ENCODE measurements around the gene HELQ. TPM values are rescaled to one million over a fixed set of nuclear protein-coding genes. Genes with fewer than 3 reads are reported as not detected.

Gene HELQ
- total RNA-seq, 2 experiments from 2014 or later: 7.9 to 10.9 TPM

DNA sequence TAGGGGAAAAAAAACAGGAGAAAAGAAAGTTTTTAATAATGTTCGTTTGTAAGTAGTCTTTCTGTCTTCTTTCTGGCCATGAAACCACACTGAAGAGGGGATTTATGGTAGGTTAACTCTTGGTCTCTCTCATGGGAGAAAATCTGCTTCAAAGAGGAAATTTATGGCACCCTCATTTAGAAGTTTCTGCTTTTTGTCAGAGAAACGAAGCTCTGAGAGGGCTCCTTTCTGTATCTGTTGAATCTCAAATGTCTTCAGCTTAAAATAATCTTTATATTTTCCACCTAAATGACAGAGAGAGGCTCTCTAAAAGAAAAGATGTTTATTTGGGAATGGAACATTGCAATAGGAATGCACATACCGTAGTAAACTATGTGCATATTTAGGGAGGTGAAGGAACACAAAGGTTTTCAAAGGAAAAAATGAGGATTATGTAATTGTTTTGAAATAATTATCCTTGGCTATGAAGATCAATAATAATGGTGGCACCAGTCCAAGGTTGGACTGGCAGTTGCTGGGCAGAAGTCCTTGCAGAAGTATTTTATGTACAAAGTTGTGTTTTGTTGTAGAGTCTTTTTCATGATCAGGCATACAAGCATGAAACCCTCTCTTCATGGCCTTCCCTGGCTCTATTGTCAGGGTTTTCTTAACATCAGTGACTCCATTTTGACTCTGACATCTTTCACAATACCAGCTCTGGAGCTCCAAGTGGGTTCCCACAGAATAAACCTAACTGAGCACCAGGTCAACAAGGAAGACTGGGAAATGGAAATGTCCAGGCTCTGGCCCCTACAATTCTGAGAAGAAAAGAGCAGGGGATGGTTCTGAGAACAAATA is 67.9 kb downstream of the HELQ start:
- peaks cover 8% of the 10 kb centered on the region for H3K4me1 Mint-ChIP-seq (ENCODE audit: low read depth)
- CTCF ChIA-PET: interaction anchor here (0.5 to 1.9 kb wide), 5 partner anchors 32 to 416 kb away, joined by 3 to 8 read pairs (median 4); partner anchors contain the start of gene COQ2
- no peaks in the 10 kb centered on the region for H3K9me3 Mint-ChIP-seq
- no peaks in the 10 kb centered on the region for H3K36me3 Mint-ChIP-seq (ENCODE audit: low read depth)
- H3K27ac Mint-ChIP-seq: no peak overlapping the region
- DNase-seq: no peak
- intact Hi-C loops (cut with micrococcal nuclease): loop anchor here (1.0 to 2.0 kb wide), 2 partner anchors 53 to 103 kb away; partner anchors contain the start of genes COQ2 and HPSE
- H3K27me3 Mint-ChIP-seq (ENCODE audit: low read depth): no peaks in the 10 kb centered on the region
- H3K4me3 Mint-ChIP-seq: no peak overlapping the region

DNA sequence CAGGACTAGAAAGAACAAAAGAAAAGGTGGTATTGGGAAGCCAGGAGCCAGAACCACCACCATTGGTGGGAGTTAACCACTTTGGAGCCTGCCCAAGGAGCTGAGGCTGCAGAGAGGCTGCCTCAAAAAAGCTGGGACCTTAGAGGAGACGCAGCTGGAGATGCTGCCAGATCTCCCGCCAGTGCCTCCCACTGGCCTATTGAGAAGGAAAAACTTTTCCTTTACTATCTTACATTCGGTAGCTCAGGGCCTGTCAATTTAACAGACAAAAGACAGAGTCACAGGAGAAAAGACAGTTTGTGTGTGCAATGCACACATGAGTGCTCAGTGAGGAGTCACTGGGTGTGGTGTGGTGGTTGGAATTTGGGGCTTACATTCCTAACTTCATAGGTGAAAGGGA is 68.6 kb downstream of the HELQ start:
- Mint-ChIP-seq H3K9me3 (no peaks in the 10 kb centered on the region), H3K27me3 (ENCODE audit: low read depth) (no peaks in the 10 kb centered on the region), H3K27ac (no peak overlapping the region), H3K4me1 (ENCODE audit: low read depth) (peaks cover 8% of the 10 kb centered on the region), H3K4me3 (no peak overlapping the region), H3K36me3 (ENCODE audit: low read depth) (no peaks in the 10 kb centered on the region)
- CTCF ChIA-PET: interaction anchor here (0.6 to 1.9 kb wide), 2 partner anchors 106 to 127 kb away, joined by 3 to 8 read pairs; no protein-coding TSS in a partner anchor
- intact Hi-C loops (cut with micrococcal nuclease): no loop called here
- DNase-seq: no peak

DNA sequence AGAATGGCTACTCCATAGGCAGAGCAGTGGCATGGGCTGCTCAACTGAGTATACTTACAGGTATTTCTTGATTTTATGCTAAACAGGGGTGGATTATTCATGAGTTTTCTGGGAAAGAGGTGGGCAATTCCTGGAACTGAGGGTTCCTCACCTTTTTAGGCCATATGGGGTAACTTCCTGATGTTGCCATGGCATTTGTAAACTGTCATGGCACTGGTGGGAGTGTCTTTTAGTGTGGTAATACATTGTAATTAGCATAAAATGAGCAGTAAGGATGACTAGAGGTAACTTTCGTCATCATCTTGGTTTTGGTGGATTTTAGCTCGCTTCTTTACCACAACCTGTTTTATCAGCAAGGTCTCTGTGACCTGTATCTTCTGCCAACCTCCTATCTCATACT is 72.8 kb downstream of the HELQ start:
- H3K27ac Mint-ChIP-seq: no peak overlapping the region

GRCh38 chr4:83381173-83381572 is 74.5 kb downstream of the HELQ start:
- intact Hi-C loops (cut with micrococcal nuclease): no loop called here
- Mint-ChIP-seq H3K4me3 (no peak overlapping the region), H3K27me3 (ENCODE audit: low read depth) (no peaks in the 10 kb centered on the region), H3K36me3 (ENCODE audit: low read depth) (peaks cover 7% of the 10 kb centered on the region), H3K9me3 (peaks cover 24% of the 10 kb centered on the region), H3K4me1 (ENCODE audit: low read depth) (no peaks in the 10 kb centered on the region), H3K27ac (no peak overlapping the region)
- no peak for DNase-seq
- CTCF ChIA-PET: no interaction called here

More for the DNA sequence above, 72.8 kb downstream of the HELQ start:
- H3K4me1 Mint-ChIP-seq (ENCODE audit: low read depth): peaks cover 1% of the 10 kb centered on the region
- no peak for DNase-seq
- no peaks in the 10 kb centered on the region for H3K27me3 Mint-ChIP-seq (ENCODE audit: low read depth)
- H3K36me3 Mint-ChIP-seq (ENCODE audit: low read depth): peaks cover 5% of the 10 kb centered on the region
- H3K9me3 Mint-ChIP-seq: peaks cover 13% of the 10 kb centered on the region
- intact Hi-C loops (cut with micrococcal nuclease): no loop called here
- CTCF ChIA-PET: interaction anchor here (0.6 kb wide), 1 partner anchor 17 kb away, joined by 4 read pairs; no protein-coding TSS in a partner anchor
- no peak overlapping the region for H3K4me3 Mint-ChIP-seq

DNA sequence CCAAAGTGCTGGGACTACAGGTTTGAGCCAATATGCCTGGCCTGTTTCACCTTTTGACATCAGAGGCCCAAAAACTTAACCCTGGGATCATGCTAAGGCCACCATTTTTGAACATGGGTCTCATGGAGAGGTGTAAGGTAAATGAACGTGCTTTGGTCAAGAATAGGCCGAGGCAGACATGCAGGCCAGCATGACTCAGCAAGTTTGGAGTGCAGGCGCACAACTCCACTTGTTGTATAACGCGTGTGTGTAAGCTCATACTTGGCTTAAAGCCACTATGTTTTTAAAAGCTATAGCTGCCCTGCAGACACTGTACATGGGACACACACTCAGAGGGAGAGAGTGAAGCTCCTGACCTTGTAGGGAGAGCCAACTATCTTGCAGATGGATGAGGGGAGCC is 77.2 kb downstream of the HELQ start:
- H3K4me3 Mint-ChIP-seq: no peak overlapping the region
- peaks cover 2% of the 10 kb centered on the region for H3K27me3 Mint-ChIP-seq (ENCODE audit: low read depth)
- peaks cover 8% of the 10 kb centered on the region for H3K36me3 Mint-ChIP-seq (ENCODE audit: low read depth)
- no peaks in the 10 kb centered on the region for H3K4me1 Mint-ChIP-seq (ENCODE audit: low read depth)
- peak; percentile 23 for DNase-seq
- CTCF ChIA-PET: interaction anchor here (1.2 kb wide), 1 partner anchor 95 kb away, joined by 4 read pairs; no protein-coding TSS in a partner anchor
- intact Hi-C loops (cut with micrococcal nuclease): no loop called here
- H3K9me3 Mint-ChIP-seq: peaks cover 25% of the 10 kb centered on the region
- no peak overlapping the region for H3K27ac Mint-ChIP-seq

GRCh38 chr4:83372931-83373330 is 82.7 kb downstream of the HELQ start:
- peaks cover 12% of the 10 kb centered on the region for H3K9me3 Mint-ChIP-seq
- no peak for DNase-seq
- intact Hi-C loops (cut with micrococcal nuclease): no loop called here
- H3K4me3 Mint-ChIP-seq: no peak overlapping the region
- no peak overlapping the region for H3K27ac Mint-ChIP-seq
- H3K36me3 Mint-ChIP-seq (ENCODE audit: low read depth): peaks cover 3% of the 10 kb centered on the region
- no peaks in the 10 kb centered on the region for H3K4me1 Mint-ChIP-seq (ENCODE audit: low read depth)
- H3K27me3 Mint-ChIP-seq (ENCODE audit: low read depth): peaks cover 2% of the 10 kb centered on the region
- CTCF ChIA-PET: interaction anchor here (0.6 to 1.0 kb wide), 2 partner anchors 18 to 320 kb away, joined by 3 read pairs; no protein-coding TSS in a partner anchor

GRCh38 chr4:83371936-83372335 is 83.7 kb downstream of the HELQ start:
- DNase-seq: no peak

GRCh38 chr4:83371235-83371634 is 84.4 kb downstream of the HELQ start:
- peaks cover 2% of the 10 kb centered on the region for H3K9me3 Mint-ChIP-seq
- intact Hi-C loops (cut with micrococcal nuclease): no loop called here

More at GRCh38 chr4:83371936-83372335, 83.7 kb downstream of the HELQ start:
- Mint-ChIP-seq H3K27ac (no peak overlapping the region), H3K9me3 (peaks cover 4% of the 10 kb centered on the region), H3K4me3 (no peak overlapping the region), H3K36me3 (ENCODE audit: low read depth) (peaks cover 3% of the 10 kb centered on the region), H3K4me1 (ENCODE audit: low read depth) (no peaks in the 10 kb centered on the region), H3K27me3 (ENCODE audit: low read depth) (peaks cover 2% of the 10 kb centered on the region)
- intact Hi-C loops (cut with micrococcal nuclease): no loop called here
- CTCF ChIA-PET: interaction anchor here (0.6 kb wide), 1 partner anchor 90 kb away, joined by 3 read pairs; no protein-coding TSS in a partner anchor

GRCh38 chr4:83370640-83370906 is 85.0 kb downstream of the HELQ start:
- intact Hi-C loops (cut with micrococcal nuclease): no loop called here
- CTCF ChIA-PET: interaction anchor here (1.2 to 1.3 kb wide), 2 partner anchors 8 to 87 kb away, joined by 3 to 4 read pairs; no protein-coding TSS in a partner anchor
- DNase-seq: no peak
- Mint-ChIP-seq H3K9me3 (no peaks in the 10 kb centered on the region), H3K27me3 (ENCODE audit: low read depth) (no peaks in the 10 kb centered on the region), H3K4me1 (ENCODE audit: low read depth) (no peaks in the 10 kb centered on the region), H3K4me3 (no peak overlapping the region), H3K36me3 (ENCODE audit: low read depth) (no peaks in the 10 kb centered on the region), H3K27ac (no peak overlapping the region)

More at GRCh38 chr4:83371235-83371634, 84.4 kb downstream of the HELQ start:
- DNase-seq: no peak
- H3K4me1 Mint-ChIP-seq (ENCODE audit: low read depth): no peaks in the 10 kb centered on the region
- CTCF ChIA-PET: interaction anchor here (0.5 to 1.2 kb wide), 2 partner anchors 9 to 122 kb away, joined by 3 to 4 read pairs; no protein-coding TSS in a partner anchor
- H3K36me3 Mint-ChIP-seq (ENCODE audit: low read depth): peaks cover 2% of the 10 kb centered on the region
- no peak overlapping the region for H3K4me3 Mint-ChIP-seq
- no peak overlapping the region for H3K27ac Mint-ChIP-seq
- H3K27me3 Mint-ChIP-seq (ENCODE audit: low read depth): peaks cover 2% of the 10 kb centered on the region

DNA sequence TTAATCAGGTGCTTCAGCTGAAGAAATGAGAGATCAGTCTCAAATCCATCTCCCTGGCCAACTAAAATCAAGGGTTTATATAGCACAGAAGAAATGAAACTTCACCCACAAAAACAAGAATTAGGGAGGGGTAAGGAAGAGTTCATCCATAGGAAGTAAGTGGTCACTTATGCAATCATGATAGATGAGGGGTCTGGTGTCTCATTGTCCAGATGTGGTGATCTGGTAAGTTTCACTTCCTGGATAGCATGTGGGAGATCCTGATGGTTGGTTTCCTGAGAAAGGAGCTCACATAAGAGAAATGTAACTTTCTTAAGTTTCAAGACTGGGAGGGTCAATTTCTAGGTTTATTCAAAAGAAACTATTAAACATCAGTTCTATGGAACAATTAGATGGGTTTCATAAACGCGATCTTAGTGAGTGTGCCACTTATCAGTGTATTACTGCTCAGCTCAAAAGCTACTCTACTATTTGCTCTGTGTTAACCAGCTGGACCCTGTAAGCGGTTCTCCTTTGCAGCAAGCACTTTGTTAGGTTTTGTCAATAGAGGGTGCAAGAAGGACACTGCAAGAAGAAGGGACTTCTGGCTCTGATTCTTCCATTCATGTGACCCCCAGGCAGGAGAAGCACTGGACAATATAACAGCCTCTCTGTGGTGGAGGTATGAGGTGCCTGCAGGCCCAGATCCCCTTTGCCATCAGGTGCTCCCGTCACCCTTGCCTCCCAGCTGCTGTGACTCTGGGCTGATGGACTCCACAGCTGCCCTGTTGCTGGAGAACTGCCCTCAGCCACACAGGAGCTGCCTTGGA is 85.6 kb downstream of the HELQ start:
- Mint-ChIP-seq H3K27me3 (ENCODE audit: low read depth) (no peaks in the 10 kb centered on the region), H3K36me3 (ENCODE audit: low read depth) (no peaks in the 10 kb centered on the region), H3K27ac (no peak overlapping the region), H3K4me1 (ENCODE audit: low read depth) (no peaks in the 10 kb centered on the region), H3K9me3 (no peaks in the 10 kb centered on the region), H3K4me3 (no peak overlapping the region)
- intact Hi-C loops (cut with micrococcal nuclease): loop anchor here (5.0 kb wide), 1 partner anchor 68 kb away; no protein-coding TSS in a partner anchor
- DNase-seq: no peak
- CTCF ChIA-PET: interaction anchor here (1.2 to 1.3 kb wide), 2 partner anchors 7 to 86 kb away, joined by 3 to 4 read pairs; no protein-coding TSS in a partner anchor

GRCh38 chr4:83364312-83364711 is 91.3 kb downstream of the HELQ start:
- no peak for DNase-seq
- CTCF ChIA-PET: no interaction called here
- no peak overlapping the region for H3K27ac Mint-ChIP-seq
- H3K4me1 Mint-ChIP-seq (ENCODE audit: low read depth): no peaks in the 10 kb centered on the region
- H3K4me3 Mint-ChIP-seq: no peak overlapping the region
- H3K27me3 Mint-ChIP-seq (ENCODE audit: low read depth): peaks cover 3% of the 10 kb centered on the region
- H3K36me3 Mint-ChIP-seq (ENCODE audit: low read depth): no peaks in the 10 kb centered on the region
- intact Hi-C loops (cut with micrococcal nuclease): no loop called here
- H3K9me3 Mint-ChIP-seq: no peaks in the 10 kb centered on the region
